Gastrocnemius medialis (tissue), 4 donors: ENCODE data around the gene BMPER.

ENCODE experiments used
- POLR2A ChIP-seq, 2 donors: fragments of 450-650 bp; IDR thresholded peaks; one replicate each; pipeline ENCODE4 v1.6.1; 2017; ENCODE audit warnings: antibody characterized with exemption in 2 of 2, mild to moderate bottlenecking in 2 of 2, moderate library complexity in 2 of 2
- TF ChIP-seq, protein P1 (sequence below), 5 experiments: fragments of 450-650 bp in 3 of 5; fragments of 200-600 bp in 2 of 5; sonication (generic) in 2 of 5; IDR thresholded peaks in 4 of 5; conservative IDR thresholded peaks in 1 of 5; 1 replicate in 4 of 5; 2 replicates in 1 of 5; pipeline ENCODE4 v1.5.1; 2016 to 2019; ENCODE audit warnings: antibody characterized with exemption in 5 of 5, mild to moderate bottlenecking in 3 of 5, moderate library complexity in 3 of 5

DNA sequence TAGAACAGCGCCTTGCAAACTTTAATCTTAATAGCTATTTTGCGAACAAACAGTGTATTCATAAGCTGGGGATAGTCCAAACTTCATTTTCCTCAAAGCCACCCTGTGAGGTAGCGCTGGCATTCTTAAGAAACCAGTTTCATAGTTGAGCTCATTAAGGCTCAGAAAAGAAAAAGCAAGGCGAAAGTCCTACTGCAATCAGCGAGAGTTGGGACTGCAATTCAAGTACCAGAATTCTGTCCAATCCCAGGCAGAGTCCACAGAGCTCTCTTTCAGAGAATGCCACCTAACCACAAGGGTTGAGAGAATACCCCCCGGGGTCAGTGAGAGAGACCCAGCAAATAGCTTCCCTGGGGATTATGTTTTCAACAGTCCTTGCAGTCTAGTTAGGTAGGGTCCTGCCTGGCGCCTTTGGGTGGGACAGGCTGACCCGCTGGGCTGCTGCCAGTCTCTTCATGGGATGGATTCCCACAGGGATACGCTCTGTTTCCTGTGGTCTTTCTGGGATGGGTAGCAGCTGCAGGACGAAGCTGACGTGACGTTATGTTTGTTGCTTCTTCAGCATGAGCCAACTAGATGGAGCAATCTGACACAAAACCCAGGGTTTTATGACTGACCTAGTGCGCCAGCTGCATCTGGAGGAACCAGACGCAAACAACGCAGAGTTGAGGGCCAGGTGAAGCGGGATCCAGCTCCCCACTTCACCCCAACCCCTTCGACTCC, 16.0 kb downstream of the BMPER start:
- TF ChIP-seq, protein P1, sequence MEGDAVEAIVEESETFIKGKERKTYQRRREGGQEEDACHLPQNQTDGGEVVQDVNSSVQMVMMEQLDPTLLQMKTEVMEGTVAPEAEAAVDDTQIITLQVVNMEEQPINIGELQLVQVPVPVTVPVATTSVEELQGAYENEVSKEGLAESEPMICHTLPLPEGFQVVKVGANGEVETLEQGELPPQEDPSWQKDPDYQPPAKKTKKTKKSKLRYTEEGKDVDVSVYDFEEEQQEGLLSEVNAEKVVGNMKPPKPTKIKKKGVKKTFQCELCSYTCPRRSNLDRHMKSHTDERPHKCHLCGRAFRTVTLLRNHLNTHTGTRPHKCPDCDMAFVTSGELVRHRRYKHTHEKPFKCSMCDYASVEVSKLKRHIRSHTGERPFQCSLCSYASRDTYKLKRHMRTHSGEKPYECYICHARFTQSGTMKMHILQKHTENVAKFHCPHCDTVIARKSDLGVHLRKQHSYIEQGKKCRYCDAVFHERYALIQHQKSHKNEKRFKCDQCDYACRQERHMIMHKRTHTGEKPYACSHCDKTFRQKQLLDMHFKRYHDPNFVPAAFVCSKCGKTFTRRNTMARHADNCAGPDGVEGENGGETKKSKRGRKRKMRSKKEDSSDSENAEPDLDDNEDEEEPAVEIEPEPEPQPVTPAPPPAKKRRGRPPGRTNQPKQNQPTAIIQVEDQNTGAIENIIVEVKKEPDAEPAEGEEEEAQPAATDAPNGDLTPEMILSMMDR (IDR thresholded peaks at IDR 0.05 in 4 of 5, conservative IDR thresholded peaks at IDR 0.05 in 1 of 5): no peak
- no peak for TF ChIP-seq POLR2A (IDR thresholded peaks at IDR 0.05)
